ENCODE measurements around the gene RAPGEF5. TPM values are rescaled to one million over a fixed set of nuclear protein-coding genes. Genes with fewer than 3 reads are reported as not detected.

The RAPGEF5 gene
- total RNA-seq, 1 experiment from 2014 or later, result 13.3 TPM

- Mint-ChIP-seq H3K9me3 (peaks cover 12 to 16% of the 10 kb centered on the region in 2 experiments; a peak in 4 of 5 replicates), H3K27me3 (ENCODE audit: low read depth) (peaks cover 10% of the 10 kb centered on the region), H3K4me3 (no peak overlapping the region), H3K36me3 (ENCODE audit: insufficient read depth in 1 of 3, low read depth in 3 of 3) (peaks cover 0 to 19% (median 7%) of the 10 kb centered on the region in 3 experiments; a peak in 5 of 7 replicates), H3K27ac (no peak overlapping the region), H3K4me1 (peaks cover 22 to 24% of the 10 kb centered on the region in 2 experiments)
- Histone ChIP-seq H2BK120ac (ENCODE audit: low read depth, low read length, poor library complexity, severe bottlenecking) (no peak overlapping the region), H3K23me2 (ENCODE audit: insufficient read length, low read depth, low read length, poor library complexity, severe bottlenecking) (no peaks in the 10 kb centered on the region), H2AK5ac (ENCODE audit: insufficient read length, low read length) (no peak overlapping the region), H4K8ac (replicated peaks; ENCODE audit: insufficient read length, low read depth, low read length) (no peak overlapping the region), H2BK5ac (ENCODE audit: insufficient read length, low read length) (no peak overlapping the region), H3K9me3 (ENCODE audit: control insufficient read depth, low read depth, low read length) (no peaks in the 10 kb centered on the region), H3K18ac (ENCODE audit: insufficient read length, low read depth, low read length) (no peak overlapping the region), H3K4ac (ENCODE audit: low read depth, low read length) (no peak overlapping the region), H3K4me2 (ENCODE audit: insufficient read depth, insufficient read length, low read length) (no peak overlapping the region), H3K14ac (ENCODE audit: insufficient read depth, low read length) (no peak overlapping the region), H4K20me1 (ENCODE audit: control insufficient read depth, insufficient read depth, insufficient read length) (no peaks in the 10 kb centered on the region), H3K79me2 (ENCODE audit: insufficient read depth, low read length) (no peaks in the 10 kb centered on the region), H3K27ac (ENCODE audit: insufficient read length, low read depth, low read length) (no peak overlapping the region), H3K79me1 (ENCODE audit: insufficient read depth, low read depth, low read length, poor library complexity, severe bottlenecking) (no peaks in the 10 kb centered on the region), H3T11ph (ENCODE audit: low read length) (no peak overlapping the region), H3K23ac (ENCODE audit: insufficient read length, low read depth, low read length) (no peak overlapping the region), H4K5ac (ENCODE audit: insufficient read length, low read depth, low read length) (no peak overlapping the region), H2BK15ac (ENCODE audit: low read depth, low read length) (no peak overlapping the region), H3K9ac (ENCODE audit: extremely low read depth, insufficient read length, low read length) (no peak overlapping the region), H3K56ac (ENCODE audit: insufficient read length, low read depth, low read length) (no peak overlapping the region), H2BK12ac (ENCODE audit: insufficient read length, low read depth, low read length) (no peak overlapping the region), H3K27me3 (ENCODE audit: insufficient read depth, low read length) (no peaks in the 10 kb centered on the region), H3K4me1 (ENCODE audit: insufficient read depth, low read length) (no peaks in the 10 kb centered on the region), H4K91ac (ENCODE audit: insufficient read length, low read depth, low read length) (no peak overlapping the region), H2BK20ac (ENCODE audit: low read depth, low read length, poor library complexity, severe bottlenecking) (no peak overlapping the region), H2AFZ (ENCODE audit: low read length) (no peak overlapping the region)
- no CpG with 5 or more reads among the region's 6 CpGs for WGBS (ENCODE audit: extremely low coverage, insufficient read length, low lambda C conversion rate)
- no peak for TF ChIP-seq CTCF (conservative IDR thresholded peaks at IDR 0.05)
- DNase-seq, result no peak
Observed at GRCh38 chr7:22093936-22094335, 263.0 kb downstream of the RAPGEF5 start.

Measured in H9 (cell line).